H9 (cell line): Measurements from ENCODE around the gene SLC7A9. TPM values are rescaled to one million over a fixed set of nuclear protein-coding genes. Genes with fewer than 3 reads are reported as not detected.

ENCODE experiments used
- DNase-seq: peaks from one replicate; pipeline ENCODE4 v3.0.0-alpha.2; 2017
- H2AFZ ChIP-seq: one replicate; pipeline ENCODE4 v1.6.1; 2013; ENCODE audit warnings: mild to moderate bottlenecking, low read length, control low read depth, moderate library complexity
- H2AK5ac ChIP-seq: 2 replicates; pipeline ENCODE4 v1.6.1; 2013; ENCODE audit warnings: low read length, control low read depth, mixed read lengths; ENCODE audit not compliant: insufficient read length
- H2BK120ac ChIP-seq: one replicate; pipeline ENCODE4 v1.6.1; 2013; ENCODE audit warnings: low read depth, mild to moderate bottlenecking, low read length, control low read depth, inconsistent platforms; ENCODE audit not compliant: poor library complexity, severe bottlenecking
- H2BK12ac ChIP-seq: 2 replicates; pipeline ENCODE4 v1.6.1; 2013; ENCODE audit warnings: low read length, control low read depth, mixed read lengths, low read depth; ENCODE audit not compliant: insufficient read length
- H2BK15ac ChIP-seq: 2 replicates; pipeline ENCODE4 v1.6.1; 2013; ENCODE audit warnings: low read depth, low read length, control low read depth
- H2BK20ac ChIP-seq: one replicate; pipeline ENCODE4 v1.6.1; 2013; ENCODE audit warnings: low read depth, mild to moderate bottlenecking, low read length, control low read depth, inconsistent platforms; ENCODE audit not compliant: poor library complexity, severe bottlenecking
- H2BK5ac ChIP-seq: 2 replicates; pipeline ENCODE4 v1.6.1; 2013; ENCODE audit warnings: low read length, control low read depth, mixed read lengths; ENCODE audit not compliant: insufficient read length
- H3K14ac ChIP-seq: 2 replicates; pipeline ENCODE4 v1.6.1; 2013; ENCODE audit warnings: low read length, control low read depth; ENCODE audit not compliant: insufficient read depth
- H3K18ac ChIP-seq: 2 replicates; pipeline ENCODE4 v1.6.1; 2013; ENCODE audit warnings: low read depth, mild to moderate bottlenecking, mixed read lengths, low read length, control low read depth; ENCODE audit not compliant: insufficient read length
- H3K23ac ChIP-seq: 2 replicates; pipeline ENCODE4 v1.6.1; 2013; ENCODE audit warnings: low read length, control low read depth, mixed read lengths, low read depth; ENCODE audit not compliant: insufficient read length
- H3K23me2 ChIP-seq: 2 replicates; pipeline ENCODE4 v1.6.1; 2013; ENCODE audit warnings: low read depth, mild to moderate bottlenecking, mixed read lengths, low read length, control low read depth; ENCODE audit not compliant: insufficient read length, poor library complexity, severe bottlenecking
- H3K27ac ChIP-seq: 2 replicates; pipeline ENCODE4 v1.5.1; 2013; ENCODE audit warnings: low read length, control low read depth, mixed read lengths, low read depth; ENCODE audit not compliant: insufficient read length
- H3K27me3 ChIP-seq: 2 replicates; pipeline ENCODE4 v1.6.1; 2013; ENCODE audit warnings: low read length, control low read depth, inconsistent platforms; ENCODE audit not compliant: insufficient read depth
- H3K4ac ChIP-seq: 2 replicates; pipeline ENCODE4 v1.6.1; 2013; ENCODE audit warnings: low read depth, mild to moderate bottlenecking, control low read depth, inconsistent platforms, low read length, moderate library complexity
- H3K4me1 ChIP-seq: 2 replicates; pipeline ENCODE4 v1.6.1; 2013; ENCODE audit warnings: low read length, control low read depth, inconsistent platforms; ENCODE audit not compliant: insufficient read depth
- H3K4me2 ChIP-seq: 2 replicates; pipeline ENCODE4 v1.6.1; 2013; ENCODE audit warnings: low read length, control low read depth, mixed read lengths; ENCODE audit not compliant: insufficient read length, insufficient read depth
- H3K56ac ChIP-seq: 2 replicates; pipeline ENCODE4 v1.6.1; 2013; ENCODE audit warnings: low read depth, mild to moderate bottlenecking, mixed read lengths, low read length, control low read depth; ENCODE audit not compliant: insufficient read length
- H3K79me1 ChIP-seq: 2 replicates; pipeline ENCODE4 v1.6.1; 2013; ENCODE audit warnings: low read depth, mild to moderate bottlenecking, moderate library complexity, low read length, control low read depth, inconsistent platforms; ENCODE audit not compliant: insufficient read depth, poor library complexity, severe bottlenecking
- H3K79me2 ChIP-seq: 2 replicates; pipeline ENCODE4 v1.6.1; 2013; ENCODE audit warnings: low read length, control low read depth, inconsistent platforms; ENCODE audit not compliant: insufficient read depth
- H3K9ac ChIP-seq: 2 replicates; pipeline ENCODE4 v1.6.1; 2013; ENCODE audit warnings: low read length, control low read depth, mixed read lengths; ENCODE audit not compliant: insufficient read length; ENCODE audit errors: extremely low read depth
- H3K9me3 ChIP-seq: one replicate; pipeline ENCODE4 v1.6.1; 2013; ENCODE audit warnings: low read depth, low read length, inconsistent platforms; ENCODE audit not compliant: control insufficient read depth
- H3T11ph ChIP-seq: one replicate; pipeline ENCODE4 v1.6.1; 2013; ENCODE audit warnings: mild to moderate bottlenecking, low read length, control low read depth, inconsistent platforms
- H4K20me1 ChIP-seq: one replicate; pipeline ENCODE4 v1.6.1; 2013; ENCODE audit not compliant: control insufficient read depth, insufficient read length, insufficient read depth
- H4K5ac ChIP-seq: 2 replicates; pipeline ENCODE4 v1.6.1; 2013; ENCODE audit warnings: low read depth, mild to moderate bottlenecking, mixed read lengths, low read length, control low read depth; ENCODE audit not compliant: insufficient read length
- H4K8ac ChIP-seq: replicated peaks from 2 replicates; pipeline ENCODE4 v1.6.1; 2013; ENCODE audit warnings: low read length, control low read depth, mixed read lengths, low read depth; ENCODE audit not compliant: insufficient read length
- H4K91ac ChIP-seq: 2 replicates; pipeline ENCODE4 v1.6.1; 2013; ENCODE audit warnings: low read depth, mild to moderate bottlenecking, moderate library complexity, mixed read lengths, low read length, control low read depth; ENCODE audit not compliant: insufficient read length
- H3K27ac Mint-ChIP-seq, 3 experiments: 2 replicates in 2 of 3; 3 replicates in 1 of 3; pipeline ENCODE4 v1.8.0; 2020 to 2021; ENCODE audit warnings: mixed read lengths in 3 of 3, mild to moderate bottlenecking in 1 of 3, moderate library complexity in 1 of 3
- H3K27me3 Mint-ChIP-seq: 2 replicates; pipeline ENCODE4 v1.8.0; 2021; ENCODE audit warnings: low read depth, mild to moderate bottlenecking, moderate library complexity, mixed read lengths
- H3K36me3 Mint-ChIP-seq, 3 experiments: 2 replicates in 2 of 3; 3 replicates in 1 of 3; pipeline ENCODE4 v1.8.0; 2020 to 2021; ENCODE audit warnings: low read depth in 3 of 3, mixed read lengths in 3 of 3; ENCODE audit not compliant: insufficient read depth in 1 of 3
- H3K4me1 Mint-ChIP-seq, 2 experiments: 2 replicates each; pipeline ENCODE4 v1.8.0; 2020; ENCODE audit warnings: mixed read lengths in 2 of 2
- H3K4me3 Mint-ChIP-seq, 2 experiments: 2 replicates in 1 of 2; 3 replicates in 1 of 2; pipeline ENCODE4 v1.8.0; 2020 to 2021; ENCODE audit warnings: mild to moderate bottlenecking in 2 of 2, mixed read lengths in 2 of 2, moderate library complexity in 1 of 2
- H3K9me3 Mint-ChIP-seq, 2 experiments: 2 replicates in 1 of 2; 3 replicates in 1 of 2; pipeline ENCODE4 v1.8.0; 2020; ENCODE audit warnings: mild to moderate bottlenecking in 2 of 2, mixed read lengths in 2 of 2, moderate library complexity in 1 of 2
- CTCF ChIP-seq: fragments of 200-600 bp; sonication (generic); conservative IDR thresholded peaks from 3 replicates; pipeline ENCODE4 v1.8.0; 2021; ENCODE audit warnings: antibody characterized with exemption, mild to moderate bottlenecking
- WGBS: extraction: QIAGEN DNeasy Blood & Tissue Kit; methylation state at CpG from one replicate; pipeline ENCODE4 v1.1.7; 2013; ENCODE audit warnings: missing lambda C conversion rate, low lambda C conversion rate, mixed read lengths; ENCODE audit not compliant: insufficient read length; ENCODE audit errors: extremely low coverage; 5-methylcytosine and 5-hydroxymethylcytosine counted together
- total RNA-seq: library from RNA; stranded (reverse); gene quantifications from 2 replicates; pipeline ENCODE4 v1.2.1, GENCODE V29; 2021

SLC7A9 gene
- total RNA-seq, 1 experiment from 2014 or later = not detected

- Histone ChIP-seq H3K9me3 (no peaks in the 10 kb centered on the region), H3K79me2 (no peaks in the 10 kb centered on the region), H3K14ac (no peak overlapping the region), H3K4ac (no peak overlapping the region), H2BK15ac (no peak overlapping the region), H3K23ac (no peak overlapping the region), H2BK120ac (no peak overlapping the region), H4K8ac (no peak overlapping the region), H4K20me1 (no peaks in the 10 kb centered on the region), H2BK12ac (no peak overlapping the region), H3K27ac (no peak overlapping the region), H3K56ac (no peak overlapping the region), H3K23me2 (no peaks in the 10 kb centered on the region), H3K4me2 (no peak overlapping the region), H2AFZ (no peak overlapping the region), H3T11ph (no peak overlapping the region), H4K5ac (no peak overlapping the region), H3K18ac (no peak overlapping the region), H3K4me1 (no peaks in the 10 kb centered on the region), H2BK20ac (no peak overlapping the region), H2BK5ac (no peak overlapping the region), H4K91ac (no peak overlapping the region), H3K27me3 (no peaks in the 10 kb centered on the region), H3K79me1 (no peaks in the 10 kb centered on the region), H3K9ac (no peak overlapping the region), H2AK5ac (no peak overlapping the region)
- Mint-ChIP-seq H3K36me3 (no peaks in the 10 kb centered on the region), H3K27ac (no peak overlapping the region; a peak in 1 of 7 replicates), H3K4me3 (no peak overlapping the region), H3K27me3 (no peaks in the 10 kb centered on the region), H3K4me1 (no peaks in the 10 kb centered on the region), H3K9me3 (no peaks in the 10 kb centered on the region)
- no CpG with 5 or more reads among the region's 3 CpGs for WGBS
- TF ChIP-seq CTCF = no peak
- no peak for DNase-seq
These were observed 8.0 kb downstream of the SLC7A9 start for GRCh38 chr19:32861596-32861995.
